GM12878 (cell line): ENCODE results near the gene TMEM131L. TPM values are rescaled to one million over a fixed set of nuclear protein-coding genes. Genes with fewer than 3 reads are reported as not detected.

Experiments
- ATF2 ChIP-seq: IDR thresholded peaks from 2 replicates; pipeline ENCODE4 v1.6.1; 2012; ENCODE audit warnings: low read length, inconsistent platforms
- ATF7 ChIP-seq: fragments of 450-650 bp; IDR thresholded peaks from 2 replicates; pipeline ENCODE4 v1.6.1; 2016; ENCODE audit warnings: low read depth, mild to moderate bottlenecking
- BCL11A ChIP-seq: IDR thresholded peaks from 2 replicates; pipeline ENCODE4 v1.6.1; 2011; ENCODE audit warnings: low read depth, low read length
- BCL3 ChIP-seq: IDR thresholded peaks from 2 replicates; pipeline ENCODE4 v1.6.1; 2011; ENCODE audit warnings: borderline replicate concordance, low read depth, mild to moderate bottlenecking, moderate library complexity, low read length; ENCODE audit not compliant: insufficient read depth, poor library complexity, severe bottlenecking
- BMI1 ChIP-seq: fragments of 450-650 bp; IDR thresholded peaks from 2 replicates; pipeline ENCODE4 v1.6.1; 2016; ENCODE audit warnings: mild to moderate bottlenecking, moderate library complexity, borderline replicate concordance
- DPF2 ChIP-seq: fragments of 450-650 bp; IDR thresholded peaks from 2 replicates; pipeline ENCODE4 v1.6.1; 2017; ENCODE audit warnings: mild to moderate bottlenecking
- E2F8 ChIP-seq: fragments of 450-650 bp; IDR thresholded peaks from 2 replicates; pipeline ENCODE4 v1.6.1; 2018; ENCODE audit warnings: mild to moderate bottlenecking, low read depth, moderate library complexity; ENCODE audit not compliant: partially characterized antibody
- ETV6 ChIP-seq, 2 experiments: fragments of 450-650 bp in 1 of 2; IDR thresholded peaks in 1 of 2; conservative IDR thresholded peaks in 1 of 2; 2 replicates each; pipeline ENCODE4 v1.6.1; 2014; ENCODE audit warnings: antibody characterized with exemption in 1 of 2, borderline replicate concordance in 1 of 2, low read depth in 1 of 2, mild to moderate bottlenecking in 1 of 2, moderate library complexity in 1 of 2
- GABPA ChIP-seq: IDR thresholded peaks from 2 replicates; pipeline ENCODE4 v1.6.1; 2014; ENCODE audit warnings: antibody characterized with exemption, low read depth, mild to moderate bottlenecking, inconsistent platforms
- IKZF1 ChIP-seq: fragments of 450-650 bp; conservative IDR thresholded peaks from 2 replicates; pipeline ENCODE4 v1.6.1; 2017; ENCODE audit warnings: antibody characterized with exemption, mild to moderate bottlenecking
- MYB ChIP-seq: fragments of 150-350 bp; IDR thresholded peaks from 2 replicates; pipeline ENCODE4 v1.6.1; 2014; ENCODE audit warnings: mild to moderate bottlenecking, low read depth, low read length, borderline replicate concordance
- PKNOX1 ChIP-seq: fragments of 450-650 bp; IDR thresholded peaks from 2 replicates; pipeline ENCODE4 v1.6.1; 2016; ENCODE audit warnings: mild to moderate bottlenecking
- RUNX3 ChIP-seq: IDR thresholded peaks from 2 replicates; pipeline ENCODE4 v1.6.1; 2012; ENCODE audit warnings: low read length, inconsistent platforms
- SPI1 ChIP-seq: IDR thresholded peaks from 2 replicates; pipeline ENCODE4 v1.6.1; 2011; ENCODE audit warnings: low read depth, mild to moderate bottlenecking, low read length, moderate library complexity, borderline replicate concordance; ENCODE audit not compliant: insufficient read depth
- YBX1 ChIP-seq: fragments of 450-650 bp; IDR thresholded peaks from 2 replicates; pipeline ENCODE4 v1.6.1; 2016; ENCODE audit warnings: antibody characterized with exemption
- ZBTB40 ChIP-seq: fragments of 450-650 bp; IDR thresholded peaks from 2 replicates; pipeline ENCODE4 v1.6.1; 2016; ENCODE audit warnings: mild to moderate bottlenecking, moderate library complexity, borderline replicate concordance
- polyA plus RNA-seq, 11 experiments: library from polyadenylated mRNA; depleted of rRNA in 4 of 11; unstranded in 6 of 11; stranded (reverse) in 5 of 11; fragments of >200 nt; fragmentation: Nextera tagmentation in 4 of 11; fragmentation: Illumina TruSeq in 1 of 11; extraction: Ambion mirVana in 4 of 11; extraction: Trizol in 1 of 11; gene quantifications; 1 replicate in 1 of 11; 2 replicates in 10 of 11; pipeline versions ENCODE4 v1.2.1 to v1.2.3, GENCODE V29; 2011 to 2016; ENCODE audit warnings: inconsistent platforms in 2 of 11, missing spikeins in 2 of 11, low read depth in 1 of 11
- total RNA-seq, 4 experiments: library from RNA; depleted of rRNA in 3 of 4; stranded (reverse); fragments of >200 nt in 3 of 4; fragmentation: Illumina TruSeq in 1 of 4; extraction: Trizol in 1 of 4; gene quantifications; 2 replicates each; pipeline versions ENCODE4 v1.2.1 to v1.2.3, GENCODE V29; 2013 to 2021

TMEM131L gene
- total and polyA plus RNA-seq, 10 of the 15 experiments (the other 5 are each of a cell fraction or from before 2014, with no cell fraction given) = 8.5 to 101 (median 74.4) TPM

GRCh38 chr4:153471698-153472093 lies 5.5 kb downstream of the TMEM131L start (continued):
- peak; percentile 64 for TF ChIP-seq E2F8
- no peak for TF ChIP-seq PKNOX1
- no peak for TF ChIP-seq YBX1
- TF ChIP-seq ZBTB40 = peak; percentile 71; the same call in 1 of the 2 replicates
- TF ChIP-seq MYB = no peak
- TF ChIP-seq BCL3 = no peak
- no peak for TF ChIP-seq BCL11A
- no peak; the same call in 1 of the 2 replicates for TF ChIP-seq ATF7
- TF ChIP-seq SPI1 = 0 out of 2 replicates have a peak, but pooled peaks have one; percentile 10
- TF ChIP-seq RUNX3 = no peak
- peak; percentile 77 for TF ChIP-seq GABPA
- peak in 1 of 2 experiments; percentile 90; a peak in 2 of 4 replicates for TF ChIP-seq ETV6 (conservative IDR thresholded peaks at IDR 0.05 in 1 of 2, IDR thresholded peaks at IDR 0.05 in 1 of 2; ENCODE audit: borderline replicate concordance in 1 of 2, low read depth in 1 of 2)
- TF ChIP-seq BMI1 = peak; percentile 23; the same call in 1 of the 2 replicates
- no peak; the same call in 1 of the 2 replicates for TF ChIP-seq IKZF1
- TF ChIP-seq DPF2 = no peak
- TF ChIP-seq ATF2 = peak; percentile 34; the same call in 1 of the 2 replicates
